Hepatocyte (in vitro differentiated cells): Measurements from ENCODE around the gene RABEP2. TPM values are rescaled to one million over a fixed set of nuclear protein-coding genes. Genes with fewer than 3 reads are reported as not detected.

ENCODE experiments used
- DNase-seq: peaks from one replicate; pipeline ENCODE4 v3.0.0-alpha.2; 2016; ENCODE audit warnings: low spot score
- H2AFZ ChIP-seq: fragments of 200-600 bp; sonication (generic); 2 replicates; pipeline ENCODE4 v1.6.0; 2016; ENCODE audit warnings: antibody characterized with exemption, mild to moderate bottlenecking
- H3K27ac ChIP-seq: fragments of 200-600 bp; sonication (generic); 2 replicates; pipeline ENCODE4 v1.5.1; 2016; ENCODE audit warnings: mild to moderate bottlenecking
- H3K27me3 ChIP-seq: fragments of 200-600 bp; sonication (generic); 2 replicates; pipeline ENCODE4 v1.6.1; 2016
- H3K36me3 ChIP-seq: fragments of 200-600 bp; sonication (generic); replicated peaks from 2 replicates; pipeline ENCODE4 v1.5.1; 2016; ENCODE audit warnings: low read depth; ENCODE audit not compliant: insufficient read depth
- H3K4me1 ChIP-seq: fragments of 200-600 bp; sonication (generic); 2 replicates; pipeline ENCODE4 v1.5.1; 2016; ENCODE audit warnings: mild to moderate bottlenecking, moderate library complexity; ENCODE audit not compliant: insufficient read depth
- H3K4me2 ChIP-seq: fragments of 200-600 bp; sonication (generic); 2 replicates; pipeline ENCODE4 v1.6.0; 2016
- H3K4me3 ChIP-seq: fragments of 200-600 bp; sonication (generic); 2 replicates; pipeline ENCODE4 v1.5.1; 2016; ENCODE audit warnings: mild to moderate bottlenecking
- H3K79me2 ChIP-seq: fragments of 200-600 bp; sonication (generic); 2 replicates; pipeline ENCODE4 v1.6.0; 2017; ENCODE audit warnings: mild to moderate bottlenecking
- H3K9me2 ChIP-seq: fragments of 200-600 bp; sonication (generic); replicated peaks from 2 replicates; pipeline ENCODE4 v1.6.0; 2017; ENCODE audit warnings: mild to moderate bottlenecking; ENCODE audit not compliant: insufficient read depth
- H3K9me3 ChIP-seq: fragments of 200-600 bp; sonication (generic); 2 replicates; pipeline ENCODE4 v1.5.1; 2016; ENCODE audit warnings: low read depth, mild to moderate bottlenecking
- H4K20me1 ChIP-seq: fragments of 200-600 bp; sonication (generic); 2 replicates; pipeline ENCODE4 v1.6.0; 2016; ENCODE audit warnings: mild to moderate bottlenecking; ENCODE audit not compliant: insufficient read depth, poor library complexity, severe bottlenecking
- EZH2 ChIP-seq: fragments of 200-600 bp; sonication (generic); IDR thresholded peaks from 2 replicates; pipeline ENCODE4 v1.6.1; 2016; ENCODE audit warnings: antibody characterized with exemption, mild to moderate bottlenecking, borderline replicate concordance
- EZH2phosphoT487 ChIP-seq: fragments of 200-600 bp; sonication (generic); IDR thresholded peaks from one replicate; pipeline ENCODE4 v1.6.1; 2018; ENCODE audit warnings: antibody characterized with exemption, mild to moderate bottlenecking, low read depth, moderate library complexity; ENCODE audit not compliant: unreplicated experiment, severe bottlenecking
- whole genome bisulfite sequencing: methylation state at CpG from one replicate; pipeline ENCODE4 v1.1.6; 2016; ENCODE audit warnings: low lambda C conversion rate; ENCODE audit errors: missing lambda C conversion rate; 5-methylcytosine and 5-hydroxymethylcytosine counted together
- polyA plus RNA-seq: library from polyadenylated mRNA; unstranded; fragments of >200 nt; fragmentation: Nextera tagmentation; extraction: Ambion mirVana; gene quantifications from 2 replicates; pipeline ENCODE4 v1.2.1, GENCODE V29; 2016
- total RNA-seq: library from RNA; depleted of rRNA; stranded (reverse); fragments of >200 nt; gene quantifications from 2 replicates; pipeline ENCODE4 v1.2.3, GENCODE V29; 2014
- TF ChIP-seq, protein P1 (sequence below): fragments of 200-600 bp; sonication (generic); IDR thresholded peaks from 2 replicates; pipeline ENCODE4 v1.5.1; 2016; ENCODE audit warnings: antibody characterized with exemption, mild to moderate bottlenecking; ENCODE audit not compliant: poor library complexity

RABEP2 gene
- total and polyA plus RNA-seq, 2 experiments from 2014 or later: 30.3 to 37.2 TPM

DNA sequence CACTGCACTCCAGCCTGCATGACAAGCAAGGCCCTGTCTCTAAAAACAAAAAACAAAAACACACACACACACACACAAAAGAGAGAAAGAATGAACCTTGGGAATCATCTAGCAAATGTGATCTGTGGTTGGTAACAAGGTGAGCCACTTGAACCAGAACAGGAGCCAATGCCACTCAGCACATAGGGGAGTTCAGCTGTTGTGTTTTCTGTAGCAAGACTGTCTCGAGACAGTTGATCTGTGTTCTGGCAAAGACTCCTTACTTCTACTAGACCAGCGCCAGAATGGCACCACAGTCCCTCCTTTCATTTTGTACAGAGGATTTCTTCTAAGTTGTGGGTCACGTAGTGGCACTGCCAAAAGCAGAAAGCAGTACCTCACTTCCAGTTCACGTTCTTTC is 26.1 kb downstream of the RABEP2 start:
- H3K4me2 ChIP-seq: no peak overlapping the region
- no peaks in the 10 kb centered on the region for H3K79me2 ChIP-seq
- H3K4me1 ChIP-seq: no peaks in the 10 kb centered on the region
- H3K9me2 ChIP-seq: no peaks in the 10 kb centered on the region
- H3K36me3 ChIP-seq: no peaks in the 10 kb centered on the region
- no peaks in the 10 kb centered on the region for H3K9me3 ChIP-seq
- TF ChIP-seq EZH2 (no peak), EZH2phosphoT487 (no peak)
- TF ChIP-seq, protein P1, sequence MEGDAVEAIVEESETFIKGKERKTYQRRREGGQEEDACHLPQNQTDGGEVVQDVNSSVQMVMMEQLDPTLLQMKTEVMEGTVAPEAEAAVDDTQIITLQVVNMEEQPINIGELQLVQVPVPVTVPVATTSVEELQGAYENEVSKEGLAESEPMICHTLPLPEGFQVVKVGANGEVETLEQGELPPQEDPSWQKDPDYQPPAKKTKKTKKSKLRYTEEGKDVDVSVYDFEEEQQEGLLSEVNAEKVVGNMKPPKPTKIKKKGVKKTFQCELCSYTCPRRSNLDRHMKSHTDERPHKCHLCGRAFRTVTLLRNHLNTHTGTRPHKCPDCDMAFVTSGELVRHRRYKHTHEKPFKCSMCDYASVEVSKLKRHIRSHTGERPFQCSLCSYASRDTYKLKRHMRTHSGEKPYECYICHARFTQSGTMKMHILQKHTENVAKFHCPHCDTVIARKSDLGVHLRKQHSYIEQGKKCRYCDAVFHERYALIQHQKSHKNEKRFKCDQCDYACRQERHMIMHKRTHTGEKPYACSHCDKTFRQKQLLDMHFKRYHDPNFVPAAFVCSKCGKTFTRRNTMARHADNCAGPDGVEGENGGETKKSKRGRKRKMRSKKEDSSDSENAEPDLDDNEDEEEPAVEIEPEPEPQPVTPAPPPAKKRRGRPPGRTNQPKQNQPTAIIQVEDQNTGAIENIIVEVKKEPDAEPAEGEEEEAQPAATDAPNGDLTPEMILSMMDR: no peak
- no peaks in the 10 kb centered on the region for H3K27me3 ChIP-seq
- H4K20me1 ChIP-seq: no peaks in the 10 kb centered on the region
- H3K27ac ChIP-seq: no peak overlapping the region
- no peak overlapping the region for H3K4me3 ChIP-seq
- H2AFZ ChIP-seq: no peak overlapping the region
- WGBS: 91% methylated on average over 4 of the region's 4 CpGs
- DNase-seq: no peak

DNA sequence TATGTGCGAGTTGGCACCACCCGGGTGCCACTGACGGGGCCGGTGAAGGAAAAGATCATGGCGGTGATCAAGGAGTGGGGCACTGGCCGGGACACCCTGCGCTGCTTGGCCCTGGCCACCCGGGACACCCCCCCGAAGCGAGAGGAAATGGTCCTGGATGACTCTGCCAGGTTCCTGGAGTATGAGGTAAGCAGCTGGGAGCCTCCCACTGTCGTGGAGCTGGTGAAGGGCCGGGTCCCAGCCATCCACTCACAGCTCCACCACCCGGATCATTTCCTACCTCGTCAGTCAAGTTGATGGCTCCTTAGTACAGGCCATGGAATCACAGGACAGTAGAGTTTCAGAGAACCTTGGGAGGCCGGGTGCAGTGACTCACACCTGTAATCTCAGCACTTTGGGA is 26.8 kb downstream of the RABEP2 start:
- H3K4me3 ChIP-seq: no peak overlapping the region
- no peak overlapping the region for H3K4me2 ChIP-seq
- no peaks in the 10 kb centered on the region for H4K20me1 ChIP-seq
- H3K36me3 ChIP-seq: no peaks in the 10 kb centered on the region
- no peaks in the 10 kb centered on the region for H3K9me2 ChIP-seq
- H3K27ac ChIP-seq: no peak overlapping the region
- no peak overlapping the region for H2AFZ ChIP-seq
- H3K4me1 ChIP-seq: no peaks in the 10 kb centered on the region
- TF ChIP-seq, protein P1: no peak
- TF ChIP-seq EZH2phosphoT487 (no peak), EZH2 (no peak)
- WGBS: 93% methylated on average over 15 of the region's 15 CpGs
- H3K27me3 ChIP-seq: no peaks in the 10 kb centered on the region
- no peak for DNase-seq
- H3K9me3 ChIP-seq: no peaks in the 10 kb centered on the region
- H3K79me2 ChIP-seq: no peaks in the 10 kb centered on the region

DNA sequence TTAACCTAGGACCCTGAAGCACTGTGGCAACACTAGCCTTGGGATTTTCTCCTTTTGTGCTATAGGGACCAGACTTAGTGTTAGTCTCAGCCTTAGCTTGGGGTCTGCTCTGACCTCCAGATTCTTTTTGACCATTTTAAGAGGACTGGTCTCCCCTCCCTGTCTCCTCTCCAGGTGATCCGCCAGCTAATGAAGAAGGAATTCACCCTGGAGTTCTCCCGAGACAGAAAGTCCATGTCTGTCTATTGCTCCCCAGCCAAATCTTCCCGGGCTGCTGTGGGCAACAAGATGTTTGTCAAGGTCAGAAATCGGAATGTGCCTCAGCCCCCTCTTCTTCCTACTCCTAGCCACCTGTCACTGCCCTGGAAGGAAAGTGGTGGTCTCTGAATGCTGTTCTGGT is 27.2 kb downstream of the RABEP2 start:
- H4K20me1 ChIP-seq: no peaks in the 10 kb centered on the region
- WGBS: 83% methylated on average over 4 of the region's 4 CpGs
- no peak overlapping the region for H3K27ac ChIP-seq
- H3K4me3 ChIP-seq: no peak overlapping the region
- H3K27me3 ChIP-seq: no peaks in the 10 kb centered on the region
- no peak overlapping the region for H2AFZ ChIP-seq
- no peaks in the 10 kb centered on the region for H3K4me1 ChIP-seq
- no peaks in the 10 kb centered on the region for H3K36me3 ChIP-seq
- no peak overlapping the region for H3K4me2 ChIP-seq
- DNase-seq: no peak
- TF ChIP-seq, protein P1: no peak
- TF ChIP-seq EZH2 (no peak), EZH2phosphoT487 (no peak)
- no peaks in the 10 kb centered on the region for H3K9me2 ChIP-seq
- H3K9me3 ChIP-seq: no peaks in the 10 kb centered on the region
- no peaks in the 10 kb centered on the region for H3K79me2 ChIP-seq

DNA sequence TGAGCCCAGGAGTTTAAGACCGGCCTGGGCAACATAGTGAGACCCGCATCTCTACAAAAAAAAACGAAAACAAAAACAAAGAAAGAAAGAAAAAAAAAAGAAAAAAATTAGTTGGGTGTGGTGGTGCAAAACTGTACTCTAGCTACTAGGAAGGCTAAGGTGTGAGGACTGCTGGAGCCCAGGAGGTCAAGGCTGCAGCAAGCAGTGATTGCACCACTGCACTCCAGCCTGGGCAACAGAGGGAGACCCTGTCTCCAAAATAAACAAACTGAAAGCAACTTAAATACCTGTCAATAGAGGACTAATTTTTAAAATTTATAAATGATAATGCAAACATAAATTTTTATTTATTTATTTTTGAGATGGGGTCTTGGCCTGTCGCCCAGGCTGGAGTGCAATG is 29.4 kb downstream of the RABEP2 start:
- Histone ChIP-seq H3K4me3 (no peak overlapping the region), H3K79me2 (no peaks in the 10 kb centered on the region), H3K9me2 (no peaks in the 10 kb centered on the region), H2AFZ (no peak overlapping the region), H3K4me1 (no peaks in the 10 kb centered on the region), H3K27me3 (no peaks in the 10 kb centered on the region), H3K36me3 (no peaks in the 10 kb centered on the region), H3K27ac (no peak overlapping the region), H3K9me3 (no peaks in the 10 kb centered on the region), H3K4me2 (no peak overlapping the region), H4K20me1 (no peaks in the 10 kb centered on the region)
- 92% methylated on average over 4 of the region's 4 CpGs for WGBS
- TF ChIP-seq, protein P1: no peak
- no peak for TF ChIP-seq EZH2phosphoT487
- TF ChIP-seq EZH2: no peak
- DNase-seq: no peak
